ENCODE data around the gene RTN4RL2.

Gene RTN4RL2

DNA sequence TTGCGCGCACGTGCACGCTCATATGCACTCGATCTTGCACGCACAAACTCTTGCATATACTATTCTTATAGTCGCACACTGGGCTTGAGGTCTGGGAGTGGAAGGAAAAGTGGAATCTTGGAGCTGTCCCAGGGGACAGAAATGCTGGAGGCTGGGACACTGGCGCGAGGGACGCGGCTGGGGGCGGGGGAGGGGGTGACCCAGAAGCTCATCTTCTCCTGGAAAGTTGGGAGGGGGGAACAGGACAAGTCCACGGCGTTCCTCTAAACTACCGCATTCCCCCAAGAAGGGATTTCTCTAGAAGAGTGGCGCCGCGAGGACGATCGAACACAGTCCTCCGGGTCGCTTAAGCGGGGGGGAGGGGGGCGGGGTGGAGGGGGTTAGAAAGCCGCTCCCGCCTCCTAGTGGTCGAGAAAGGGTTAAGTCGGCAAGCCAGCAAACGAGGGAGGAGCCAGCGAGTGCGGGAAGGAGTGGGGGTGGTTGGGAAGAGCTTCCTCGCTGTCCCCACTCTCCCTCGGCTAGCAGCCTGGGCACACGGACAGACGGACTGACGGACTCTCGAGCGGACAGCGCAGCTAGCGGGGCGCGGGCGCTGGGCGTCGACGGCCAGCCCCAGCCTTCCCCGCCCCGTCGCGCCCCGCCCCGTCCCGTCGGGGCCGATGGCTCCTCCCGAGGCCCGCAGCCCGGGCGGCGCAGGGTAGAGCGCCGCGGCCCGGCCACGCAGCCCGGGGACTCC lies at the start of gene RTN4RL2:
Gene RTN4RL2 (plus strand): TSS at position 507 of the 736 bp plus-strand sequence. CDS start 338 bp downstream, outside the sequence.
- H3K27ac ChIP-seq (ENCODE audit: low read length) = no peak within 1 kb of the TSS
- H3K36me3 ChIP-seq (ENCODE audit: control insufficient read depth, low read depth, low read length) = no peaks in the 10 kb centered on the region
- H3K9me3 ChIP-seq (ENCODE audit: control insufficient read depth, low read depth, low read length) = no peaks in the 10 kb centered on the region
- H3K27me3 ChIP-seq (ENCODE audit: control insufficient read depth, insufficient read depth, low read length) = peaks cover 60% of the 10 kb centered on the region
- H3K4me1 ChIP-seq (ENCODE audit: control insufficient read depth, low read depth, low read length) = peaks cover 25% of the 10 kb centered on the region
- H3K4me3 ChIP-seq (ENCODE audit: low read length) = peak within 1 kb of the TSS; percentile 53
- peak within 1 kb of the TSS; percentile 33 for H3K9ac ChIP-seq (ENCODE audit: low read length)

DNA sequence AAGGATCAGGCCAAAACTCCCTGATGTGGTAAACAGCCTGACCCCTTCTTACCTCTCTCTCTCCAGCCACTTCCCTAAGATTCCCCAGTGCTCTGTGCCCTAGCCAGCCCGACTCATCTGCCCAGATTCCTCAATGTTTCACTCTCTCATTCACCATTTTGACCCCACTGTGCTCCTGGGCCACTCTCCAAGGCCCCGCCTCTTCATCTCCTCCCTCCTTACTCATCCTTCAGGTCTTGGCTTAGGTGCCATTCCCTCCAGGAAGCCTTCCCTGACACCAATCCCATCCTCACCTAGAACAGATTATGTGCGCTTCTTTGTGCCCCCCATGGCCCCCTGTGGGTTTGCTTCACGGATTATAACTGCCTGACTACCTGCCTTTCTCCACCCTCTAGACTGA lies 46.6 kb upstream of the RTN4RL2 start:
- Histone ChIP-seq H3K27me3 (ENCODE audit: control insufficient read depth, insufficient read depth, low read length) (no peaks in the 10 kb centered on the region), H3K9me3 (ENCODE audit: control insufficient read depth, low read depth, low read length) (no peaks in the 10 kb centered on the region), H3K4me1 (ENCODE audit: control insufficient read depth, low read depth, low read length) (no peaks in the 10 kb centered on the region), H3K27ac (ENCODE audit: low read length) (no peak overlapping the region), H3K9ac (ENCODE audit: low read length) (no peak overlapping the region), H3K4me3 (ENCODE audit: low read length) (no peak overlapping the region), H3K36me3 (ENCODE audit: control insufficient read depth, low read depth, low read length) (peaks cover 59% of the 10 kb centered on the region)

DNA sequence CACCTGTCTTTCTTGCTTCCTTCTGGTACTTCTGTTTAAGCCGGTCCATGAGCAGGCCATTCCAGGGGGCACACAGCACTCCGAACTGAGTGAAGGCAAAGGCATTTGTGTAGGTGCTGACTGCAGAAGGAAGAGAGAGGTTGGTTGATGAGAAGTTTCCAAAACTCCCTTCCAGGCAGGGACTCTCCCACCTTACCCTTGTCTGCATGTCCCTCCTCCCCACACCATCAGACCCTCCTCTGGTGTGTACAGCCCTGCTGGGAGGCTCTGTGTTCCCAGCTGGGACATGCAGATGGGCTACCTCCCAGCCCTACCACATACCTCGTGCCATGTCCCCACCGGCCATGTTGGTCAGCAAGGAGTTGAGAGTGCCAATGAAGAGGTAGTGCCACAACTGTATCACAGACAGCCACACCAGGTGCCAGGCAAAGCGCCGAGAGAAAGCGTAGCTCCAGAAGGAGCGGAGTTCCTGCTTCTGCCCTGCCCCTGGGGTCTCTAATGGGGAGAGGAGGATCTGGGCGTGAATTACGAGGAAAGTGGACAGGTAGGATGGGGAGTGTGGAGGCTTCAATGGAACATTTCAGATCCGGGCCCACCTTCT lies 45.6 kb upstream of the RTN4RL2 start:
- Histone ChIP-seq H3K9me3 (ENCODE audit: control insufficient read depth, low read depth, low read length) (no peaks in the 10 kb centered on the region), H3K27me3 (ENCODE audit: control insufficient read depth, insufficient read depth, low read length) (no peaks in the 10 kb centered on the region), H3K36me3 (ENCODE audit: control insufficient read depth, low read depth, low read length) (peaks cover 58% of the 10 kb centered on the region), H3K4me1 (ENCODE audit: control insufficient read depth, low read depth, low read length) (no peaks in the 10 kb centered on the region), H3K9ac (ENCODE audit: low read length) (no peak overlapping the region), H3K4me3 (ENCODE audit: low read length) (no peak overlapping the region), H3K27ac (ENCODE audit: low read length) (no peak overlapping the region)

DNA sequence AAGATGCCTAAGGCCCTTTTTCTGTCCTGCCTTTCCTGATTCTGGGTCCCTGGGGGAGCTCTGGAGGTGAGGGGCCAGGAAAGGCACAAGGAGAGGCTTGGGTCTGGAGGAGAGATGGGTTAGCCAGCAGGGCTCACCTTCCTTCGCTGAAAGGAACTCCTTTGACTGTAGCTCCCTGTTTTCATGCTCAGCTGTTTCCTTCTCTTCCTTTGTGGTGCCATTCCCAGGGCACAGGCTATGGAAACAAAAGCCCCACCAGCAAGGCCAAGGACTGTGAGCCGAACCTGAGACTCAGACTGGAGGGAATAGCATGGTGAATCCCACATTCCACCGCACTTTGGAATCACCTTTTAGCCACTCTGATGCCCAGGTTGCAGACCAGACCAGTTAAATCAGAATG lies 43.9 kb upstream of the RTN4RL2 start:
- no peaks in the 10 kb centered on the region for H3K4me1 ChIP-seq (ENCODE audit: control insufficient read depth, low read depth, low read length)
- H3K36me3 ChIP-seq (ENCODE audit: control insufficient read depth, low read depth, low read length) = peaks cover 49% of the 10 kb centered on the region
- H3K9ac ChIP-seq (ENCODE audit: low read length) = no peak overlapping the region
- H3K27me3 ChIP-seq (ENCODE audit: control insufficient read depth, insufficient read depth, low read length) = no peaks in the 10 kb centered on the region
- H3K9me3 ChIP-seq (ENCODE audit: control insufficient read depth, low read depth, low read length) = no peaks in the 10 kb centered on the region
- no peak overlapping the region for H3K27ac ChIP-seq (ENCODE audit: low read length)
- H3K4me3 ChIP-seq (ENCODE audit: low read length) = no peak overlapping the region

DNA sequence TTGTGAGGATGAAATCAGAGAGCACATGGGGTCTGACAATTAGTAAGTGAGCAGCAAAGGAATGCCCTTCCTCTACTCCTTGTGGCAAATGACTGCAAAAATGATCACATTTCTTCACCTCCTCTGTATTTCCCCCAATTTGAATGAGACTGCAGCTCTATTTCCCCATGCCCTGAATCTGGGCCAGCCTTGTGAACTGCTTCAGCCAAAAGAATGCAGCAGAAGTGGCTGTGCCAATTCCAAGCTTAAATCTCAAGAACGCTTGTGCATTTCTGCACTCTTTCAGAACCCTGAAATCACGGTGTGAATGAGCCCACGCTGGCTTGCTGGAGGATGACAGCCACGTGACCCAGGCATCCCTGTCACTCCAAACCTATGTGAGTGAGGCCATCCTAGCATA lies 43.3 kb upstream of the RTN4RL2 start:
- Histone ChIP-seq H3K9ac (ENCODE audit: low read length) (no peak overlapping the region), H3K4me1 (ENCODE audit: control insufficient read depth, low read depth, low read length) (no peaks in the 10 kb centered on the region), H3K36me3 (ENCODE audit: control insufficient read depth, low read depth, low read length) (peaks cover 51% of the 10 kb centered on the region)

DNA sequence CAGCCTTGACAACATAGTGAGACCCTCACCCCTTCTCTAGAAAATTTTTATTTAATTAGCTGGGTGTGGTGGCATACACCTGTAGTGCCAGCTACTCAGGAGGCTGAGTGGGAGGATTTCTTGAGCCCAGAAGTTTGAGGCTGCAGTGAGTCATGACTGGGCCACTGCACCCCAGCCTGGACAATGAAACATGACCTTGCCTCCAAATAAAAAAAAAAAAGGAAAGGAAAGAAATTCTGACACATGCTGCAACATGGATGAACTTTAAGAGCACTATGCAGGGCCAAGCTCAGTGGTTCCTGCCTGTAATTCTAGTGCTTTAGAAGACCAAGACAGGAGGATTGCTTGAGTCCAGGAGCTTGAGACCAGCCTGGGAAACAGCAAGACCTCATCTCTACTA lies 42.2 kb upstream of the RTN4RL2 start:
- H3K27me3 ChIP-seq (ENCODE audit: control insufficient read depth, insufficient read depth, low read length) = no peaks in the 10 kb centered on the region
- no peaks in the 10 kb centered on the region for H3K9me3 ChIP-seq (ENCODE audit: control insufficient read depth, low read depth, low read length)
- no peak overlapping the region for H3K27ac ChIP-seq (ENCODE audit: low read length)
- no peaks in the 10 kb centered on the region for H3K4me1 ChIP-seq (ENCODE audit: control insufficient read depth, low read depth, low read length)
- H3K4me3 ChIP-seq (ENCODE audit: low read length) = no peak overlapping the region
- H3K36me3 ChIP-seq (ENCODE audit: control insufficient read depth, low read depth, low read length) = peaks cover 55% of the 10 kb centered on the region
- no peak overlapping the region for H3K9ac ChIP-seq (ENCODE audit: low read length)

More for the DNA sequence above, 43.3 kb upstream of the RTN4RL2 start:
- Histone ChIP-seq H3K4me3 (ENCODE audit: low read length) (no peak overlapping the region), H3K9me3 (ENCODE audit: control insufficient read depth, low read depth, low read length) (no peaks in the 10 kb centered on the region), H3K27me3 (ENCODE audit: control insufficient read depth, insufficient read depth, low read length) (no peaks in the 10 kb centered on the region), H3K27ac (ENCODE audit: low read length) (no peak overlapping the region)

DNA sequence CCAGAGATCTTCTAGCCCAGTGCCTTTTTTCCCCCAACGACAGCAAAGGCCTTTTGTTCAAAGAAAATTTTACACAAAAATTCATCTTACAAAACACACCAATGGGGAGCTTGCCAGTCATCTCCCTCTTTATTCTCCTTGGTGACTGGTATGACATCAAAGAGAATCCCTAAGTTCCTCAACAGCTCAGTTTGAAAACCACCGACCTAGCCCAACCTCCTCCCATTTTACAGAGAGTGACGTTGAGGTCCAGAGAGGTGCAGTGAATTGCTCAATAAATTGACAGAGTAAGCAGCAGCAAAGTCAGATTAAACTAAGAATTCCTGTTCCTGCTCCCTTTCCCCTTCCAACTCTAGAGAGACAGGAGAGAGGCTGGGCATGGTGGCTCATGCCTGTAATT lies 41.2 kb upstream of the RTN4RL2 start:
- H3K36me3 ChIP-seq (ENCODE audit: control insufficient read depth, low read depth, low read length) = peaks cover 45% of the 10 kb centered on the region
- no peaks in the 10 kb centered on the region for H3K9me3 ChIP-seq (ENCODE audit: control insufficient read depth, low read depth, low read length)
- no peaks in the 10 kb centered on the region for H3K4me1 ChIP-seq (ENCODE audit: control insufficient read depth, low read depth, low read length)
- H3K27ac ChIP-seq (ENCODE audit: low read length) = no peak overlapping the region
- no peak overlapping the region for H3K4me3 ChIP-seq (ENCODE audit: low read length)
- no peaks in the 10 kb centered on the region for H3K27me3 ChIP-seq (ENCODE audit: control insufficient read depth, insufficient read depth, low read length)
- H3K9ac ChIP-seq (ENCODE audit: low read length) = no peak overlapping the region

DNA sequence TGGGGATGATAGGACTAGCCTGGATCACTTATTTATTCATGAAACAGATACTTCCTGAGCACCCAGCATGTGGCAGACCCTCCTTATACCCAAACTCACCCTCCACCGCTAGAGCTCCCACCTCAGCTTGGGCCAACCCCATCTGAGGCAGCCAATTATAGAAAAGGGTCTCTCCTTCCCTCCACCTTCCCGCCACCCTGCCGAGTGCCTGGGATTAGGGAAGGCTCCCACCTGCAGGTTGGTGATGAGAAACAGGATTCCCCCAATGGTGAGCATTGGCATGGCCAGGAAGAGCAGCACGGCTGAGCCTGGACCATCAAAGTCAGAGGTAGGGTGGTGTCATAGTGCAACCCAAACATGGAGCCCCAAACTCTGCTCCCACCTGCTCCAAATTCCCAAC lies 39.3 kb upstream of the RTN4RL2 start:
- no peak overlapping the region for H3K27ac ChIP-seq (ENCODE audit: low read length)
- H3K36me3 ChIP-seq (ENCODE audit: control insufficient read depth, low read depth, low read length) = peaks cover 32% of the 10 kb centered on the region
- peaks cover 2% of the 10 kb centered on the region for H3K27me3 ChIP-seq (ENCODE audit: control insufficient read depth, insufficient read depth, low read length)
- peaks cover 3% of the 10 kb centered on the region for H3K4me1 ChIP-seq (ENCODE audit: control insufficient read depth, low read depth, low read length)
- H3K9me3 ChIP-seq (ENCODE audit: control insufficient read depth, low read depth, low read length) = no peaks in the 10 kb centered on the region
- no peak overlapping the region for H3K9ac ChIP-seq (ENCODE audit: low read length)
- H3K4me3 ChIP-seq (ENCODE audit: low read length) = no peak overlapping the region

DNA sequence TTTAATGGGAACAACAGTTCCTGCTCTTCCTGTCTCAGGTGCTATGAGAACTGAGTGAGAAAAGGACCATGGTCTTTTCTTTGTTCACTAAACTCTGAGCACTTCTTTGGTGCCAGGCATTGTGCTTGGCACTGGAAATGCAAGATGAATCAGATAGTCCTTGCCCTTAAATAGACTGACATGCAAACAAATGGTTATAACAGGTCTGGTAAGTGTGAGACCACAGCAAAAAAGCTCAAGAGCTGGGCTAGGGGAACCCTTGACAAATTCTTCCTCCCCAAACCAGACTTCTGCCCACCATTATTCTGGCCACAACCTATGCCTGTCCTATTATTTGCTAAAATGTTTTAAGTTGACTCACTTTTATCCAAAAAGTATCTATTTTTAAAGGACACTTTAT lies 38.5 kb upstream of the RTN4RL2 start:
- Histone ChIP-seq H3K36me3 (ENCODE audit: control insufficient read depth, low read depth, low read length) (peaks cover 25% of the 10 kb centered on the region), H3K4me3 (ENCODE audit: low read length) (no peak overlapping the region), H3K27ac (ENCODE audit: low read length) (no peak overlapping the region), H3K9me3 (ENCODE audit: control insufficient read depth, low read depth, low read length) (no peaks in the 10 kb centered on the region), H3K9ac (ENCODE audit: low read length) (no peak overlapping the region), H3K4me1 (ENCODE audit: control insufficient read depth, low read depth, low read length) (peaks cover 9% of the 10 kb centered on the region), H3K27me3 (ENCODE audit: control insufficient read depth, insufficient read depth, low read length) (peaks cover 9% of the 10 kb centered on the region)

DNA sequence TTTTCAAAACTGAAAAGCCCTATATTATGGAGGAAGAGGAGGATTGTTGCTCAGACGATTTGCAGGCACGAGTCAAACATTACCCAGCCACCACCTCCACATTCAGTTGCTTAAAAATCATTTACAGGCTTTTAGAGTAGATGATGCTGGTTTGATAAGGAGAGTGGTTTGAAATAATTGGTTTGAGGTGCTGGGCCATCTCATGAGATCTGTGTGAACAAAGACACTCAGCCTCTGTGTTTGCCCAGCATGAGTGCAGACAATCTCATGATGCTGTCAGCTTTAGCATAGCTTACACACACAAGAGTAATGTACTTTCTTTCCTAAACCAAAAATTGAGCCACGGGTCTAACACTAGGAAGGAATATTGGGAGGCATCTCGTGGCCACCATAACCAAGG lies 37.7 kb upstream of the RTN4RL2 start:
- Histone ChIP-seq H3K27ac (ENCODE audit: low read length) (no peak overlapping the region), H3K9ac (ENCODE audit: low read length) (no peak overlapping the region), H3K4me1 (ENCODE audit: control insufficient read depth, low read depth, low read length) (peaks cover 12% of the 10 kb centered on the region), H3K27me3 (ENCODE audit: control insufficient read depth, insufficient read depth, low read length) (peaks cover 9% of the 10 kb centered on the region), H3K9me3 (ENCODE audit: control insufficient read depth, low read depth, low read length) (no peaks in the 10 kb centered on the region), H3K36me3 (ENCODE audit: control insufficient read depth, low read depth, low read length) (peaks cover 19% of the 10 kb centered on the region), H3K4me3 (ENCODE audit: low read length) (no peak overlapping the region)

DNA sequence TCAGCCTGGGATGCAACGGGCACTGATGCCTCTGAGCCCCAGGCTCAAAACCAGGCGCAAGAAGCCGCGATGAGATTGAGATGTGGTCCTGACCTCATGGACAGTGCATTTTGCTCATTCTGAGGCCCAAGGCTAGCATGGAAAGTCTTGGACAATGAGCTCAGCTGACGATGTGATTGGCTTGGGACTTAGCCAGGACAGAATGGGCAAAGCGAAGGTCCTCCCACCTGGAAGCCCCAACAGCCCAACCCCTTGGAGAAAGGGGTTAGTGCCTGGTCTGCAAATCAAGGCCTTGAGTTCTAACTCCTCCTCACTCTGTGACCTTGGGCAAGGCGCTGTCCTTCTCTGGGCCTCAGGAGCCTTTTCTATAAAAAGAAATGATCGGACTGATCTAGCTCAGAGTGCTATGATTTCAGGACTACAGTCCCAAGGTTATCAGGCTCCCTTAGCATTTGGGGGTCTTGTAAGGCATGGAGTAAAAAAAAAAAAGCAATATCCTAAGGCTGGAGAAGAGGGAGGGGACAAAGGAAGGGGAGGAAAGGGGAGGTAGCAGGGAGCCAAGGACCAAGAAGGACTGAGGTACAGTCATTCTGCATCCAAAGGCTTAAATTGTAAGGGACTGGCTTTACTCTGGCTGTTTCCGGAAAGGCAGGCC lies 36.1 kb upstream of the RTN4RL2 start:
- Histone ChIP-seq H3K4me1 (ENCODE audit: control insufficient read depth, low read depth, low read length) (peaks cover 12% of the 10 kb centered on the region), H3K27me3 (ENCODE audit: control insufficient read depth, insufficient read depth, low read length) (peaks cover 11% of the 10 kb centered on the region), H3K27ac (ENCODE audit: low read length) (no peak overlapping the region), H3K9me3 (ENCODE audit: control insufficient read depth, low read depth, low read length) (no peaks in the 10 kb centered on the region), H3K4me3 (ENCODE audit: low read length) (no peak overlapping the region), H3K36me3 (ENCODE audit: control insufficient read depth, low read depth, low read length) (peaks cover 11% of the 10 kb centered on the region), H3K9ac (ENCODE audit: low read length) (no peak overlapping the region)

Measured in iPS-18a (cell line).